GM18505 (cell line): ENCODE results near the gene PRELP.
"Not testable (repeated sequence)": the region's sequence is repeated elsewhere in the genome, so short reads cannot be mapped to it uniquely, and the experiment has no call there.

Experiments used
- ATAC-seq: cut with Tn5 transposase; IDR thresholded peaks from one replicate; pipeline ENCODE4 v1.9.1; 2021; ENCODE audit not compliant: unreplicated experiment
- POLR2A ChIP-seq: IDR thresholded peaks from 4 replicates; pipeline ENCODE4 v1.6.1; 2011; ENCODE audit warnings: borderline replicate concordance; ENCODE audit not compliant: insufficient read depth, insufficient read length; ENCODE audit errors: extremely low read depth

The PRELP gene

GRCh38 chr1:203461717-203462116 is 13.9 kb upstream of the PRELP start:
- TF ChIP-seq POLR2A: no peak
- ATAC-seq: no peak

GRCh38 chr1:203462143-203462542 is 13.5 kb upstream of the PRELP start:
- no peak for ATAC-seq
- TF ChIP-seq POLR2A: no peak

- TF ChIP-seq POLR2A: no peak
- no peak for ATAC-seq
These were observed 12.7 kb upstream of the PRELP start for GRCh38 chr1:203462878-203463277.

GRCh38 chr1:203463469-203464062 is 12.0 kb upstream of the PRELP start:
- TF ChIP-seq POLR2A: no peak
- ATAC-seq: no peak

- TF ChIP-seq POLR2A: no peak
- ATAC-seq: no peak
These were observed 11.4 kb upstream of the PRELP start for GRCh38 chr1:203464226-203464625.

- ATAC-seq: no peak
- no peak for TF ChIP-seq POLR2A
These were observed 10.9 kb upstream of the PRELP start for GRCh38 chr1:203464743-203465142.

GRCh38 chr1:203465146-203465798 is 10.3 kb upstream of the PRELP start:
- no peak for TF ChIP-seq POLR2A

GRCh38 chr1:203465948-203466347 is 9.7 kb upstream of the PRELP start:
- no peak for TF ChIP-seq POLR2A
- no peak for ATAC-seq

More at GRCh38 chr1:203465146-203465798, 10.3 kb upstream of the PRELP start:
- no peak for ATAC-seq

- not testable (repeated sequence) for ATAC-seq
These were observed 8.6 kb upstream of the PRELP start for GRCh38 chr1:203466906-203467549.

GRCh38 chr1:203467550-203467921 is 8.1 kb upstream of the PRELP start:
- no peak for TF ChIP-seq POLR2A

GRCh38 chr1:203468326-203468725 is 7.3 kb upstream of the PRELP start:
- ATAC-seq: no peak
- TF ChIP-seq POLR2A: no peak

More at GRCh38 chr1:203467550-203467921, 8.1 kb upstream of the PRELP start:
- ATAC-seq: no peak

- ATAC-seq: no peak
- TF ChIP-seq POLR2A: no peak
These were observed 5.4 kb upstream of the PRELP start for GRCh38 chr1:203470240-203470639.

- no peak for ATAC-seq
- TF ChIP-seq POLR2A: no peak
These were observed 3.8 kb upstream of the PRELP start for GRCh38 chr1:203471841-203472240.

- no peak for ATAC-seq
These were observed 2.3 kb upstream of the PRELP start for GRCh38 chr1:203473281-203473680.

More at GRCh38 chr1:203473281-203473680, 2.3 kb upstream of the PRELP start:
- TF ChIP-seq POLR2A: no peak
